HG02943 (cell line): ENCODE results near the gene CASZ1.

ENCODE experiments used
- ATAC-seq: cut with Tn5 transposase; IDR thresholded peaks from one replicate; pipeline ENCODE4 v1.9.1; 2021; ENCODE audit warnings: mild to moderate bottlenecking, low read depth, moderate library complexity; ENCODE audit not compliant: unreplicated experiment

The CASZ1 gene

DNA sequence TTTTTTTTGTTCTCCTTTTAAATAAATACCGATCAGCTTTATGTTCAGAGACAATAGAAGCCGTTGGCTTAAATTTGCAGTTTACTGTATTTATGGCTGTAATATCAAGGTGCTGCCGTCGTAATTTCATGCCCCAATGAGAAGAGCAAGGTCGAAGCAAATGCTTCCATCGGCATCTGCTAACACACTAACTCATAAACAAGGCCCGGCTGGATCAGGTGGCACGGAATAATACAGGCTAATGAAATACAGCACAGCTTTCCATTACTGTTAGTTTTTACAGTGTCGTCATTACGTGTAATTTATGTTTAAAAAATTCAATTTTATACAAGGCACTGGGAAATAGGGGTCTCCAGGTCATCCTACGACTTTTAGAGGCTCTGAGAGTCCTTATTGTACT lies 202.7 kb downstream of the CASZ1 start:
- no peak for ATAC-seq

DNA sequence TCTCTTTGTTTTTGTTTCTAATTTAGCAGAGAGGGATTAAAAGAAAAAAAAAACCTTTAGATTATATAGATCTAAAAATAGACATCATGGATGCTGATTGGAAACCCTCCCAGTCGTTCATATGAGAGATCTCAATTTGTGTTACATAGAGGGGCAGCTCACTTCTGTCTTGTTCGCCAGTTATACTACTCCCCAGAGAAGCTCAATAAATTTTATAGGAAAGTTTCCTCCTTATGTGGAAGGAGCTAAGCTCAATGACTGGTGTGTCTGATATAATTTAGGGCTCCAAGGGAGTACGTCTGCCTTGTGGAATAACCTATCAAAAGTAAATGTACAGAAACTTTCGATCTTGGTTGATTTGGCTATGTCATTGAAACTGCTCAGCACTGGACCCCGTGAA lies 204.1 kb downstream of the CASZ1 start:
- ATAC-seq, result no peak

DNA sequence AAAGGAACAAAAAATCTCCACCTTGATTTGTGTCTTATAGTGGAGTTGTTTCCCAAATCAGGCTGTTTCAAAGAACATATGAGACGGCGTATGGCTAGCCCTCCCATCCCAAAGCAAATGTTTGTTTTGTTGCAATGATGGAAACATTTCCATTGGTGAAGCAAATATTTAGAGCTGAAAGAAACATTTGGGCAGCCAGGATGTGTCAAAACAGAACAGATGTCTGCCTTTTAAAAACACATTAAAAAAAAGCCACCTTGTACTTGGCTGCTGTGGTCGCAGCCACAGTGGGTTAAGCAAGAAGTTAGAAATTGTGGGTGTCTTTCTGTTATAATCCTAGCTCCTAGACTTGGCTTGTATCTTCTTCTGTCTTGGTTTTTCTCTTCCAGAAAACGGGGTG lies 205.4 kb downstream of the CASZ1 start:
- no peak for ATAC-seq

DNA sequence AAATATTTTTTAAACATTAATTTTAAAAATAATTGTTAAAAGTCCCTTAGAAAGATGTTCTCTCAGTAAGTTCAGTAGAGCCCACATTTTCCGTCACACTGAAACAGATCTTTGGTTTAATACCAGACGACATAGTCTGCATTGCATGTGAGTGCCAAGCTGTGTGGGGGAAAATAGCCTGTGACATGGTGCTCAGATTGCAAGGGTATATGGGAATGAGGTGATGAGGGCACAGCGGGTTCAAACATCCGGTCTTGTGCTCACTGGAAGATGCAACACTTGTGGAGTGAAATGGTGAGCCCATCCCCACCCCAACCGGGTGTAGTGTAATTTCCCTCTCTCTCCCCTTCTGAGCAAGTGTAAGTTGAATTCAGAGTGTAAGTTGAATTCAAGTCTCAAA lies 207.4 kb downstream of the CASZ1 start:
- no peak for ATAC-seq

DNA sequence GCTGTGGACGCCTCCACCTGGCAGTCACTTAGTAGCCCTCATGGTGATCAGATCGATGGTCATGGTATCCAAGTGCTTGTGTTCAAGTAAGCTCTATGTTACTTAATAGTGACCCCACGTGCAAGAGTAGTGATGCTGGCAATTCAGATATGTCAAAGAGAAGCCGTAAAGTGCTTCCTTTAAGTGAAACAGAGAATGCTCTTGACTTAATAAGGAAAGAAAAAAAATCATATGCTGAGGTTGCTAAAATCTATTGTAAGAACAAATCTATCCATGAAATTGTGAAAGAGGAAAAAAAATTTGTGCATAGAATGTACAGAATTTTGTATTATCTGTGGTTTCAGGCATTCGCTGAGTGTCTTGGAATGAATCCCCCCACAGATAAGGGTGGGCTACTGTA lies 207.8 kb downstream of the CASZ1 start:
- no peak for ATAC-seq
